Effector memory CD8-positive, alpha-beta T cell (primary cell): ENCODE results near the gene HOXC5.
A peak's percentile ranks its signal among the peaks of the same experiment; 100 is the strongest.

ENCODE experiments used
- ATAC-seq: fragments of 150-1000 bp; cut with Tn5 transposase; replicated peaks from 2 replicates; pipeline ENCODE4 v1.10.0; 2021; ENCODE audit warnings: mild to moderate bottlenecking, moderate library complexity
- DNase-seq, 3 experiments: peaks; one replicate each; pipeline ENCODE4 v3.0.0; 2021
- H3K27ac Mint-ChIP-seq, 2 donors: one replicate each; pipeline ENCODE4 v1.8.0; 2022; ENCODE audit warnings: mild to moderate bottlenecking in 2 of 2, mixed read lengths in 2 of 2, moderate library complexity in 2 of 2
- H3K27me3 Mint-ChIP-seq, 2 donors: one replicate each; pipeline ENCODE4 v1.8.0; 2022; ENCODE audit warnings: mixed read lengths in 2 of 2
- H3K36me3 Mint-ChIP-seq: one replicate; pipeline ENCODE4 v1.8.0; 2022; ENCODE audit warnings: mild to moderate bottlenecking, moderate library complexity, mixed read lengths; ENCODE audit not compliant: insufficient read depth
- H3K4me1 Mint-ChIP-seq, 2 donors: one replicate each; pipeline ENCODE4 v1.8.0; 2022; ENCODE audit warnings: low read depth in 2 of 2, mixed read lengths in 2 of 2
- H3K4me3 Mint-ChIP-seq, 2 donors: one replicate each; pipeline ENCODE4 v1.8.0; 2022; ENCODE audit warnings: mild to moderate bottlenecking in 2 of 2, mixed read lengths in 2 of 2, moderate library complexity in 2 of 2
- H3K9me3 Mint-ChIP-seq, 2 donors: one replicate each; pipeline ENCODE4 v1.8.0; 2022; ENCODE audit warnings: mixed read lengths in 2 of 2

Gene HOXC5

DNA sequence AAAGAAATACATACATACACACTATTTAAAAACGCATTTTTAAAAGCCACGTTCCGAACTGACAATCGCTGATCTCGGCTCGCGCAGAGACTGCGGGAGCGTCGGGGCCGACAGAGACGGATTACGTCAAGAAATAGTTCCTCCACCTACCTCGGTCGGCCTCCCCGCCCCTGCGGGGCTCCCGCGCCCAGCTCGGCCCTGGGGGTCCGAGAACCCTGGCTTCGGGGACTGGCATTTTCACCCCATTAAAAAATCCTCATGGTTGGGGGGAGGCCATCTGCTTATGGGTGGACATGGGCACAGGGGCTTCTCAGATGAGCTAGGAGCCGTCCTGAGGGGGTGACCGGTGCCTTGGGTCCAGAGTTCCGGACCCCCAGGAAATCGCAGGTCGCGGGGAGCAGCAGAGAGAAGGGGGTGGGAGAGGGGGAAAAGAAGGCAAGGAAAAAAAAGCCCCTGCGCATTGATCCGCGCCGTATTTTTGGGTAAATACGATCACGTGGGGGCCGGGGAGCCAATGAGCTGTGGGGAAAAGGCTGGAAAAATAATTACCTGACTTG is 33.2 kb upstream of the HOXC5 start:
- Mint-ChIP-seq H3K27me3 (peaks cover 99 to 100% of the 10 kb centered on the region in 2 donors), H3K4me3 (peak overlapping the region; percentile 59 to 62), H3K9me3 (no peaks in the 10 kb centered on the region), H3K4me1 (peaks cover 24 to 25% of the 10 kb centered on the region in 2 donors), H3K27ac (no peak overlapping the region), H3K36me3 (peaks cover 18% of the 10 kb centered on the region)
- DNase-seq (no peak), ATAC-seq (no peak)

DNA sequence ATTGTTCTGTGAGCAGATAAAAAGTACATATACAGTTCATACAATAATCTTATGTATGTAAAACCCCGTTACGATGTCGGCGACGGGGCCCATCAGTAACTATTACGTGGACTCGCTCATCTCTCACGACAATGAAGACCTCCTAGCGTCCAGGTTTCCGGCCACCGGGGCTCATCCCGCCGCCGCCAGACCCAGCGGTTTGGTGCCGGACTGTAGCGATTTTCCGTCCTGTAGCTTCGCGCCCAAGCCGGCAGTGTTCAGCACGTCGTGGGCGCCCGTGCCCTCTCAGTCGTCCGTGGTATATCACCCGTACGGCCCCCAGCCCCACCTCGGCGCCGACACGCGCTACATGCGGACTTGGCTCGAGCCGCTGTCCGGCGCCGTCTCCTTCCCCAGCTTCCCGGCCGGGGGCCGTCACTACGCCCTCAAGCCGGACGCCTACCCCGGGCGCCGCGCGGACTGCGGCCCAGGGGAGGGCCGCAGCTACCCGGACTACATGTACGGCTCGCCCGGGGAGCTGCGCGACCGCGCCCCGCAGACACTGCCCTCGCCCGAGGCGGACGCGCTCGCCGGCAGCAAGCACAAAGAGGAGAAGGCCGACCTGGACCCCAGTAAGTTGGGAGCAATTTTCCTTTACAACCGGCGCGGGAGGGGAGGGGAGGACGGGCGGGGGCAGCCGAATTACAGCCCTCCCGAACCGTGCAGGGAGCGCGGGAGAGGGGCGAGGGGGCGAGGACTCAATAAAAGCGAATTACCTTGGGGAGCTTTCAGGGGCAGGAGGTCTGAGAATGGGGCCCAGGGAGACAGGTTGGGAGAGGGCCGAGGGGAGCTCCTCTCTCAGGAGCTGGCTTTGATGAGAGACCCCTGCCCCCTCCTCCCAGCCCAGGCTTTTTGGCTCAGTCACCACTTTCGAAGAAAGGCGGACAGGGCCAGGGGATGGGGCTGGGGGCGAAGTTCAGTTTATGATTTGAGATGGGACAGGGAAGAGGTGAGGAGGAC is 32.4 kb upstream of the HOXC5 start, which contains the start of gene HOXC9:
TSS of gene HOXC9 (plus strand) at position 46 of the 999 bp plus-strand sequence. CDS start at position 74, 28 bp downstream.
- peaks cover 18% of the 10 kb centered on the region in 2 donors for H3K4me1 Mint-ChIP-seq
- peaks cover 99 to 100% of the 10 kb centered on the region in 2 donors for H3K27me3 Mint-ChIP-seq
- H3K27ac Mint-ChIP-seq, result no peak within 1 kb of the TSS
- H3K9me3 Mint-ChIP-seq, result no peaks in the 10 kb centered on the region
- DNase-seq (no peak), ATAC-seq (no peak)
- peaks cover 18% of the 10 kb centered on the region for H3K36me3 Mint-ChIP-seq
- peak within 1 kb of the TSS; percentile 59 to 62 for H3K4me3 Mint-ChIP-seq

DNA sequence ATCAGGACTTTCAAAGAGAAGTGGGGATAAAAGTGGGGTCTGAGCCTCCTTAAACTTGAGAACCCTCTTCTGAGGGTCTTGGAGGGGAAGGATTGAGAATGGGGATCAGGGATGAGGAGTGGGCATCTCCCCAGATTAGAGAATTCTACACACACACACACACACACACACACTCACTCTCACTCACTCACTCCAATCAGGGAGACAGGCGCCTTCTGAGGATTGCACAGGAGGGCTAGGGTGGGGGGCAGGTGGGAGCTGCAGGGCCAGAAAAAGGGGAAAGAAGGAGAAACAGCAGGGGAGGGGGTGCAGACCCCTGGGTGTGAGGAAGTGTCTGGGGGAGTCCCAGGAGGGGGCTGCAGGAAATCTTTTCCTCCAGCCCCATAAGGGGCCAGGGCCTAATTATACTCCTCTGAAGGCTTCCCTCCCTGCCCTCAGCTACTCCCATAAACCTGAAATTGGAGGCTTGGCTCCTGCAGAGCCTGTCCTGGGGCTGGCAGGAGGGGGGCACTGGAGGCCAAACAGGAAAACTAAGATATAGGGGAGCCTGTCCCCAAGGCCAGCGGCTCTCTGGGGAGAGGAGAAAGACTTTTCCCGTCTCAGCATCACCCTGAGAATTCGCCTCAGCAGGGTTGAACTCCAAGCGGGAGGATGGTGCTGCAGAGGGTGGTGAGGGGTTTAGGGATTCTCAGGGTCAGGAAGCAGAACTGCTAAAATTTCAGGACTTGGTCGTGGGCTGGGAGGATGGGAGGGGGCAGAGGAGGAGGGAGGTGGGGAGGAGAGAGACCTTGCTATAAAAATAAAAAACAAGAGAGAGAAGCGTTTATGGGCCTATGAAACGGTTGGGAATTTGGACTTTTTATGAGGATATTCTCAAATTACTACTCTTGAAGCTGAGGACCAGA is 31.3 kb upstream of the HOXC5 start:
- ATAC-seq (no peak), DNase-seq (no peak)
- Mint-ChIP-seq H3K4me3 (no peak overlapping the region), H3K4me1 (peaks cover 14 to 17% of the 10 kb centered on the region in 2 donors), H3K36me3 (peaks cover 13% of the 10 kb centered on the region), H3K27me3 (peaks cover 99 to 100% of the 10 kb centered on the region in 2 donors), H3K9me3 (no peaks in the 10 kb centered on the region), H3K27ac (no peak overlapping the region)

GRCh38 chr12:54002278-54002914 is 30.5 kb upstream of the HOXC5 start:
- Mint-ChIP-seq H3K9me3 (no peaks in the 10 kb centered on the region), H3K4me1 (peaks cover 13% of the 10 kb centered on the region in 2 donors), H3K36me3 (peaks cover 13% of the 10 kb centered on the region), H3K27ac (no peak overlapping the region), H3K27me3 (peaks cover 99 to 100% of the 10 kb centered on the region in 2 donors), H3K4me3 (no peak overlapping the region)
- ATAC-seq (no peak), DNase-seq (no peak)

DNA sequence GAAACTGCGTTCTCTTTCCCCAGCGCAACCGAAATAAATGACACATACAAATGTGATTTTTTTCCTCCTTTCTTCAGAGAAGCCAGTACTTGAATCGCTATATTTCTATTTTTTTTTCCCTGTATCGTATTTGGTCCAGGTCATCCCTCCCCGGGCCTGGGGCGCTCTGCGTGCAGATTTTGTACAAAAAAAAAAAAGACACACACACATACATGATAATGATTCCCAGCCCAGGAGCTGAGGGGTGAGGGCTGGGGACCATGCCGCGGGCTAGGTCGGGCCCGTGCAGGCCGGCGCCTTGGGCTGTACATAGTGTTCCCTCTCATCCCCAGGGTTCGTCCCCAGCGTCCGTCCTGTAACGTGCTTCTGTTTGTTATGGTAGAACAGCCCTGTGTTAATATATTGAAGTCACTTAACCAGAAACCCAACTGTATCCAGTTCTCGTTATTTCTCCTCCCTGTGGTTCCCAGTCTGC is 29.9 kb upstream of the HOXC5 start:
- Mint-ChIP-seq H3K27me3 (peaks cover 99 to 100% of the 10 kb centered on the region in 2 donors), H3K27ac (no peak overlapping the region), H3K36me3 (peaks cover 13% of the 10 kb centered on the region), H3K9me3 (no peaks in the 10 kb centered on the region), H3K4me3 (no peak overlapping the region), H3K4me1 (peaks cover 9 to 13% of the 10 kb centered on the region in 2 donors)
- ATAC-seq (no peak), DNase-seq (no peak)

GRCh38 chr12:54003625-54004024 is 29.2 kb upstream of the HOXC5 start:
- H3K4me3 Mint-ChIP-seq, result no peak overlapping the region
- H3K27ac Mint-ChIP-seq, result no peak overlapping the region
- DNase-seq (no peak), ATAC-seq (no peak)
- peaks cover 98 to 100% of the 10 kb centered on the region in 2 donors for H3K27me3 Mint-ChIP-seq
- H3K4me1 Mint-ChIP-seq, result peaks cover 9 to 13% of the 10 kb centered on the region in 2 donors
- no peaks in the 10 kb centered on the region for H3K9me3 Mint-ChIP-seq
- H3K36me3 Mint-ChIP-seq, result peaks cover 12% of the 10 kb centered on the region

DNA sequence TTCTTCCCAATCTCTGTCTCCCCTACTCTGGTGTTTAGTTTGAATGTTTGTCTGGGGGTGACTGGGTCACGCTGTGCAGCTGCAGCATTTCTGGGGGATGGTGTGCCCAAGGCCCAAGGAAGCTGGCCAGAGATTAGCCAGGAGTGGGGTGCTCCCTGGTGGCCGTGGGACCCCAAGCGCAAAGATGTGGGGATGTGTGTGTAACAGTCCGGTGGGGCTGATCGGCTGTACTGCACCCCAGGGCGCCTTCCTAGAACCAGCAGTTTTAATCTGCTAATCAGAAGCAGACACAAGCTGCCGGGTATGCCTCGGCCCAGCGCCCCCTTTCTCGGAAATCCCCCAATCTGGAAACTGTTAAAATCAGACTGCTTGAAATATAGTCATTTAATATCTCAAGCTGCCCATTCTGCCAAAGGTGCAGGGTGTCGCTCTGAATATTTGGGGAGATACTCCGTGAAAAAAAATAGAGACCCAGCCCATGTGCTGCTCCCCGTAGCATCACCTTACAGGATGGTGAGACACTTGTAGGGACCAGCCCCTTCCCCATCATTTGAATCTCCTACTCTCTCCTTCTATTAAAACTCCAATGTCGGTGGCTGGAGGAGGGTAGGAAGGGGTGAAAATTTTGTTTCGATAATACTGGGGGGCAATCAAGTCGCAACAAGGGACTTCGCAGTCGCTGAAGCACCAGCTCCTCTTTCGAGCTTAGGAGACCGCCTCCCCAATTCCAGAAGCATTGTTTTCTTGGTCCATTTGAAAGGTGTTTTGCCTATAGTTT is 28.6 kb upstream of the HOXC5 start:
- Mint-ChIP-seq H3K27me3 (peaks cover 98 to 100% of the 10 kb centered on the region in 2 donors), H3K36me3 (peaks cover 14% of the 10 kb centered on the region), H3K4me3 (no peak overlapping the region), H3K4me1 (peaks cover 11 to 15% of the 10 kb centered on the region in 2 donors), H3K9me3 (no peaks in the 10 kb centered on the region), H3K27ac (no peak overlapping the region)
- DNase-seq, result no peak
- no peak for ATAC-seq

DNA sequence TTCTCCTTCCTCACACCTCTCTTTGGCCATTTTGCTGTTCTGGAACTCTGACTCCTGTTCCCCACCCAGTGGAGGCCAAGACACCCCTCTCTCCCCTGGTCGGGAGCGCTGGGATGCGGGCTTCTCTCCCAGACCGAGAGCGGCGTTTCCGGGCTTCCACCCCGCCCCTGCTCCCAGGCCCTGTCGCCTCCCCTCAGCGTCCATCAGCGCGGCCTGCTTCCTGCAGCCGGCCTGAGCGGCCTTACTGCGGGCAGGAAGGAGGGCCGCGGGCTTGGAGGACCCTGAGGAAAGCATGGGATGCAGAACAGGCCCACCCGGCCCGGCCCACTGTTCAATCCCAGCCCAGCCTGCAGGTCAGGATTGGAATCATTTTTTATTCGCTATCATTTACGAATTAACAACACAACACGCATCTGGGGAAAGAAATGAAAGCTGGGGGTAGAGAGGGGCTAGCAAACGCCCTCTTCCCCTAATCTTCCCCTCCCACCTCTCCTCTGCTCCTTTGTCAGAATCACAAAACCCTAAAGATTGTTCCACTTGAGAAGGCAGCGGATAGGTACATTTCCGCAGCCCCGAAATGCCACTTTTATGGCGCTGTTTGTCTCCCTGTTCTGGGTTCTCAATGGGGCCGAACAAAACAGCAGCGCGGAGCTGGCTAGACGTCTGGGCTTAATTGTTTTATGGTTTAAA is 27.9 kb upstream of the HOXC5 start:
- ATAC-seq (no peak), DNase-seq (no peak)
- Mint-ChIP-seq H3K9me3 (no peaks in the 10 kb centered on the region), H3K27ac (peak overlapping the region in 1 of 2 donors; percentile 26), H3K36me3 (peaks cover 17% of the 10 kb centered on the region), H3K4me1 (peaks cover 9 to 18% of the 10 kb centered on the region in 2 donors), H3K27me3 (peaks cover 98 to 100% of the 10 kb centered on the region in 2 donors), H3K4me3 (no peak overlapping the region)

- H3K27ac Mint-ChIP-seq, result peak overlapping the region in 1 of 2 donors; percentile 26
- H3K4me3 Mint-ChIP-seq, result peak overlapping the region in 1 of 2 donors; percentile 81
- no peaks in the 10 kb centered on the region for H3K9me3 Mint-ChIP-seq
Observed at GRCh38 chr12:54005531-54005852, 27.4 kb upstream of the HOXC5 start.

GRCh38 chr12:54005853-54006558 is 26.8 kb upstream of the HOXC5 start:
- peaks cover 10 to 21% of the 10 kb centered on the region in 2 donors for H3K4me1 Mint-ChIP-seq
- no peaks in the 10 kb centered on the region for H3K9me3 Mint-ChIP-seq
- DNase-seq, result peak; percentile 84 to 87 (median 87)
- H3K27ac Mint-ChIP-seq, result peak overlapping the region in 1 of 2 donors; percentile 47
- H3K36me3 Mint-ChIP-seq, result peaks cover 22% of the 10 kb centered on the region
- H3K4me3 Mint-ChIP-seq, result peak overlapping the region; percentile 73 to 81
- peak; percentile 82 for ATAC-seq
- H3K27me3 Mint-ChIP-seq, result peaks cover 98 to 100% of the 10 kb centered on the region in 2 donors

More at GRCh38 chr12:54005531-54005852, 27.4 kb upstream of the HOXC5 start:
- DNase-seq (no peak), ATAC-seq (no peak)
- peaks cover 22% of the 10 kb centered on the region for H3K36me3 Mint-ChIP-seq
- peaks cover 9 to 20% of the 10 kb centered on the region in 2 donors for H3K4me1 Mint-ChIP-seq
- peaks cover 98 to 100% of the 10 kb centered on the region in 2 donors for H3K27me3 Mint-ChIP-seq

GRCh38 chr12:54006559-54007220 is 26.2 kb upstream of the HOXC5 start:
- peaks cover 17 to 25% of the 10 kb centered on the region in 2 donors for H3K4me1 Mint-ChIP-seq
- H3K4me3 Mint-ChIP-seq, result peak overlapping the region; percentile 73 to 81
- ATAC-seq (no peak), DNase-seq (no peak)
- H3K27ac Mint-ChIP-seq, result no peak overlapping the region
- H3K36me3 Mint-ChIP-seq, result peaks cover 22% of the 10 kb centered on the region
- H3K9me3 Mint-ChIP-seq, result no peaks in the 10 kb centered on the region
- H3K27me3 Mint-ChIP-seq, result peaks cover 98 to 100% of the 10 kb centered on the region in 2 donors
